Hematopoietic multipotent progenitor cell treated with erythropoietin and hydrocortisone succinate and interleukin-3 and kit ligand, for 4 days (in vitro differentiated cells): Measurements from ENCODE around the gene TMEM178B.
"Not testable (repeated sequence)": the region's sequence is repeated elsewhere in the genome, so short reads cannot be mapped to it uniquely, and the experiment has no call there.

Experiments
- DNase-seq: peaks from one replicate; pipeline ENCODE4 v3.0.0-alpha.2; 2015

Gene TMEM178B

DNA sequence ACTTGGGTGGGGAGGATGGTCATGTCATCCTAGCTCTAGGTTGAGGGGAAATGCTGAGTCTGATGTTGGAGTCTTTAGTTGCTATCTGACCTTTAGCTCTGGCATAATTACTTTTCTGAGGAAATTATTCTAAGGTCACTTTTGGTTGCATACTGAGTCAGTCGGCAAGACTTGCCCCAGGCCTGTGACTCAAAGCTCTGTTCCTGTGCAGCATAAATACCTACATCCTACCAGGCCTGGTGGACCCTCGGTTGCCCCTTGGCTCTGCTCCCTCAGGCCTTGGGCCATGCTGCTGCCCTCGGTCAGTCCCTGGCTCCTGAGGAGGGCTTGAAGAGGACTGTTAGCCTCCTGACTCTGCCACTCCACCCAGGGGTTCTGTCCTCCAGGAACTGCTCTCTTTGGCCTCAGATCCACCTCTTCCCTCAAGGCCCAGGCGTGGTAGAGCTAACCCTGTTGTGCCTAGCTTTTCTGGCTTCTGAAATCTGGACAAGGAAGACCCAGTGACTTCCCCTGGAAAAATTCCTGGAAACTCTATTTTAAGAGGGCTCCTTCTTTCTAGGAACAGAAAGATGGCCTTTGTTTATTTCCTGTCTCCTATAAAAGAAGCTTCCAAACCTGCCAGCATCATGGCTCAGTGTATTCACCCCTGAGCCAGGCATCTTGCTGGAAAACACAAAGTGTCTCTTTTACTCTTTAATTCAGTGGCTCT lies 71.2 kb downstream of the TMEM178B start:
- DNase-seq, result no peak

DNA sequence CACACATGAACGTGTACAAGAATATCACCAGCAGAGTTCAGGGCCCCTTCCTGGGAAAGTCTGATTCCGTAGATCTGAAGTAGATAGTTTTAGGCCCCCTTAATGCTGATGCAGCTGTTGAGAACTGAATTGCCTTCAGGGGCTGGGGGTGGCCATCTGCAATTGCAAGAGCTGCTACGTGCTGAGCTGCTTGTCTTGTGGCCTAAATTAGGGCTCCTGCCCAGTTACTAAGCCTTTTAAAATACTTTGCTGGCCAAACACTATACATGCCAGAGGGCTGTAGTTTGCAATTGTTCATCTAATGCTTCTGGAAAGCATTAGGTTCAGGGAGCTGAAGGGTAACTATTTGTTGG lies 71.7 kb downstream of the TMEM178B start:
- DNase-seq, result no peak

DNA sequence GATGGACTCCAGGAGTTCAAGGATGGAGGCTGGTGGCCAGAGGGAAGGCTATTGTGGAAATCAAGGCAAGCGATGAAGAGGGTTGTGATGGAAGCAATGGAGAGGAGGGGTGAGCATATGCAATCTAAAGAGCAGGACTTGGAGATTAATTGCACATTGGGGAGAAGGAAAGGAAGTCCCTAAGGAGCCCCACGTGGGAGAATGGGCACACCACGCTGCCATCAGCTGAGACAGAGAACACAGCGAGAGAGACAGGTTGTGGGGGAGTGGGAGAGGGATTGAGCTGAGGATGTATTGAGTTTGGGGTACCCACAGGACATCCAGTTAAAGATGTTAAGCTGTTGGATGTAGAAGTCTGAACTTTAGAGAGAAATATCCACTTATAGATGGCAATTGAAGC lies 73.6 kb downstream of the TMEM178B start:
- DNase-seq, result no peak

DNA sequence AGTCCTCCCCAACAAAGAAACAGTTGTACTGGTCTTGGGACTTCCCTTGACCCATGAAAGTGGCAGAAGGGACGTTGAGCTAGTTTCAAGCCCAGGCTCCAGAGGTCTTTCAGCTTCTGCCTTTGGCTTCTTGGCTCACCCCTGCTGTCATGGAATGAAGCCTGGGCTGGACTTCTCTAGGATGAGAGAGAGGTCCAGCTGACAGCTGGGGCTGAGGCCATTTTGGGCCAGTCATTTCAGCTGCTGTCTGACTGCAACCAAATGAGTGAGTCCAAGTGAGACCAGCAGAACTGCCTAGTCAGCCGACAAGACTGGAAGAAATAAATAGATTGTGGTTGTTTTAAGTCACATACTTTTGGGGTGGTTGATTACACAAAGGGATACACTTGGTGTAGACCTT lies 76.6 kb downstream of the TMEM178B start:
- no peak for DNase-seq

DNA sequence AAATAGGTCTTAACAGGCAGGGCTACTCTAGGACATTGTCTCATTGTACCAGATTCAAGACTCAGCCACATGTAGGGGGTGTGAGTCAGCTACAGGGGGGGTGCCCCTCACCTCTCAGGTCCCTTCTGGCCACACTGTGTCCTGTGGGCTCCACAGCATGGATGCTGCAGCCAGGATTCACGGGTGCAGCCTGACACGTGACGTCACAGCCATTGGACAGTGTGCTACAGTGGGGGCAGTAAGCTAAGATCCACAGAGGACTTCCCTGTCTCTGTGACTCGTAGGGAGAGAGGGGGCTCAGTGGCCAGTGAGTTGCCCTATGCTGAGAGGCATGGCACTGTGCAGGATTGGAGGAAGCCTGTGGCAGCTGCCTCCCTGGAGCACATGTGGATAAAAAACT lies 77.9 kb downstream of the TMEM178B start:
- no peak for DNase-seq

DNA sequence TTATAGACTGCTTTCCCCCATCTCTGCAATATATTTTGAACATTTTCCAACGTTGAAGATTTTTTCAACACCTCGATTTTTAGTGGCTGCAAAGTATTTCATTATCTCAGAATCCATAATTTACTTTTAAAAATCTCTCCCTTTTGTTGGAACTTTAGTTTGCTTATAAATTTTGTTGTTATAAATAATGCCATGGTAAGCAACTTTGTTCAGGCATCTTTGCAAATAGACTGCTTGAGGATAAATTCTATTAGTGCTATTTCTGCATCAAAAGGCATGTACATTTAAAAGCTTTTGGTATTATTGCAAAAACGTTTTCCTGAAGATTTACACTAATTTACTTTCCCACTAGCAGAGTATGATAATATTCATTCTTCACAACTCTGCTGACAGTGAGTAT lies 79.4 kb downstream of the TMEM178B start:
- no peak for DNase-seq

DNA sequence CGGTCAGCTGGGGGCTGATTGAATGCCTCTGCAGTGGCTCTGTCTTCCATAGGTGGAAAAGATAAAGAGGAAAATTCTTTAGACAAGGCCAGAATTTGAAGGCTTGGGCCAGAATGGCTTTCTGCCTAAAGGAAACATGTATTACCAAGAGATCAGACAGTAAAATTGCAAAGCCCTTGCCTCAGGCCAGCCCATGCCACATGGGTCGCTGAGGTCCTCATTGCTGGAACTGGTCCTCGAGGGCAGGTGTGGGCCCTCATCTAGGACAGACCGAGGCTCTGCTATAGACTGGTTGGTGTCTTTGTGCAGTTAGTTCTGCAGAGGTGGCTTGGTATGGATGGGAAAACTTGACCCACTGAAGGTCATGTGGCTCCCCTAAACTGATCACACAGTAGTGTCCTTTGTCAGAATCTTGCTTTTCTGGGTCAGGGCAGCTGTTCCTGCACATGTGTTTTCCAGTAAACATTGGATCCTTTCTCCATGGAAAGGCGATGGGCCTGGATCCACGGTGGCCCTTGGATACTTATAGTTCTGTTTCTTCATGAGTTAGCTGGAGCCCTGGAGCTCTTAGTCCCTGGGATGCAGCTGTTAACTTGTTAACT lies 80.4 kb downstream of the TMEM178B start:
- DNase-seq, result no peak

DNA sequence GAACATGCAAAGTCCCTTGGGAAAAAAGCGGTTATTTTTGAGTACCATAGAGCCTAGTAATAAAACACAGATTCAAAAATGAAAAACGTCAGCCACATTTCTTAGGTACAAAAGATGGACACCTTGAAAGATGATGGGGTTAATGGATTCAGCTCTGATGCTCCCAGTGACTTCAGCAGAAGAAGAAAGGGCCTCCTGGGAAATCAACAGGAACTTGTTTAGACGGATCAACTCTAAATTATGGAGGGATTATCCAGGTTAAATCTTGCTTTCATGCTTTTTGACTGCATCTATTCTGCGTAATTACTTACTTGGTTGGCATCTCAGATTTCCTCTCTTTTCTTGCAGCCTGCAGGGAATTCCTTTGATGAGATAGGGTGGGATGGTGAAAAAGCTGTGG lies 82.5 kb downstream of the TMEM178B start:
- no peak for DNase-seq

DNA sequence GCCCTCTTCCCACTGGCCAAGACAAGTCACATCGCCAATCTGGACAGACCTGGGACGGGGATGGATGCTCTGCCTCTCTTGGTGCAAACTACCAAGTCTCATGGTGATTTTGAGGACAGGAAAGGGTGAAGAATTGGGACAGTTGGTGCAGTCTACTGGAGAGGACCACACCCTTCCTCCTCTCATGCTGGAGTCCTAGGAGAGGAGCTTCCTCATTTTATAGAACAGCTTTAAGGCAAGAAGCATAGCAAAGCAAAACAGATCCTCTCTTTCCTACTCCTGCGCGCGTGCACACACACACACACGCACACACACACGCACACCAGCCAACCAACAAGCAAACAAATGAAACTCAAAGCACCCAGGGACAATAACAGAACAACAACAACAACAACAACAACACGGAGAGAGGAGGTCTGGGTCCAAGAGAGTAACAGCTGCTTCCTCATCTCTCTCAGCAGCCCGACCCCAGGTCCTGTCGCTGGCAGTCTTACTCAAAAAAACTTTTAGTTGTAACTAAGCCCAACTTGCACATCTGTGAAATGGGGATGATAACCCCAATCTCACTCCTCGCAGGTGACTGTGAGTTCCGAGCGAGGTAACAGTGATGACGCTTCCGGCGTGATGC lies 83.4 kb downstream of the TMEM178B start:
- peak; percentile 13 for DNase-seq

DNA sequence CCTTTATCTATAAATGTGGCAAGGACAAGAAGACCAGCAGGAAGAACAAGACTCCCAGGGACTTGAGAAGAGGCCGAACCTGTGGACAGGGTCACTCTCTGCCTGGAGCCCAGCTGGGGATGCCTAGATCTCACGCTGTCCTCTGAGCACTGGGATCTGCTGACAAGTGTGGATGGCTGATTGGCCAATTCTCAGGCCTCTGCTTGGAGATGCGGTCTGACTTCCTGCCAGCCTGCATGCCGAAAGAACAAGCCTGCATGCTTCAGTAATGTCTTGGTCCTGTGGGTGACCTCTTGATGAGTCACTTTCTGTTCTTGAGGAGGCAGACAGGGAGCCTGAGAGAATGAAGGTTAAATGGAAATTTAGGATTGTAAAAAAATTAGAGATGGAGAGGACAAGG lies 84.7 kb downstream of the TMEM178B start:
- DNase-seq, result no peak

DNA sequence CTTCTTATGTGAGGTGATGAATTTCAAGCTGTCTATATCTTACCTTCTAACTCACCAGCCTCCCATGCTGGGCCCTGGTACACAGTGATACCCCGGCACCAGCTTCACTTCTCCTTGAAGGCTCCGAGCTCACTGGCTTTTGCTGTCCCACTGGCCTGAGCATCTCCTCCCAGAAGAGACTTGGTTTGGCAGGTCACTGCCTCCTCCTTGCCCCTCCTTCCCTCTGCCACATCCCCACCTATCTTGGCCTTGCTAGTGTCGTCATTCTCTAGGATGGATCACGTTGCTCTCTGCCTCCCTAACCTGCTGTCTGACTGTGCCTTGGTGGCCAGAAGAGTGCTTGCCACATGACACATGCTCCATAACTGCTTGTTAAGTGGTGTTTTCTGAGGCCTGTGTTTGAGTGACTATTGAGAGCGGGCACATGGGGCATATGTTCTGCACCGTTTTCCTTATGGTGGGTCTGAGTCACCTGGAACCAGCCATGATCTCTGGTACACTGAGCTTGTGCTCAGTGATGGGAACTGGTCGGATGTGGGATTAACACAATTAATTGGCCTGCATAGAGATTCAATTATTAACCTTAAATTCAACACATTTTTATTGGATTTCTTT lies 86.5 kb downstream of the TMEM178B start:
- no peak for DNase-seq

DNA sequence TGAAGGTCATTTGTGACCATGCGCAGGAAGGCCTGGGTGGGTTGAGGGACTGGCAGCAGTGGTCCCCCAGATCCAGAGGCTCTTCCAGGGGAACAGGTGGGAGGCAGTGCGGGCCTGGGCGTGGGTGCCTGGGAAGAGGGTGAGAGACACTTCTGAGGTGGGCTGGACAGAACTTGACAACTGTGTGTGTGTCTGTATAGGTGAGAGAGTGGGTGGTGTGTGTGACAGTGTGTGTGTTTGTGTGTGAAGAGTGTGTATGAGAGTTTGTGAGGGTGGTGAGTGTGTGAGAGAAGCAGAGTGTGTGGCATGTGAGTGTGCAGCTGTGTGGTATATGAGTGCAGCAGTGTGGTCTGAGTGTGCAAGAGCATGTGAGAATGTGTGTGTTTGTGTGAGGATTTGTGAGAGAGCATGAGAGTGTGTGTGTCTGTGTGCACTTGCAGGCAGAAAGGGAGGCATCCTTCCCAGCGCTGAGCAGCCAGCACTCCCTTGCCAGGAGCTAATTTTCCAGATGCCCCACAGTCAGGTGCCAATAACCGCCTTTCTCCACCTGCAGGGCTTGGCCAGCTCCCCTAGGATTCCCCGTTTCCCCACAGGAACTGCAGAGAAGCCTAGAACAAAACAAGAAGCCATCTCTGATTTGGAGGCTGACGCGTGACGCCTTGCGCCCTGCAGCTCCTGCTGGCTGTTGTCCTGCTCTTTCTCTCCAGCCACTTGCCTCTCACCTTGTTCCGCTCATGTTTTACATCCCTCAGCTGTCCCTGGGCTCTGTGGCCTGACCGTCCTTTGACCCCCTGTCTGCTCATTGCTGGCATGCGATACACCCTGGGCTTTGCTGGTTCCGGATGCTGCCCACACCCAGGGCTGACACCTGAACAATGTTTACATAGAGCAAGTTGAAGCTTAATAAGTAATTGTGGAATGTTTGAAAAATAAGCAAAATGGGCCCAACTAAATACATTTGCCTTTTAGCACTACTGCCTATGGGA lies 88.0 kb downstream of the TMEM178B start:
- no peak for DNase-seq

DNA sequence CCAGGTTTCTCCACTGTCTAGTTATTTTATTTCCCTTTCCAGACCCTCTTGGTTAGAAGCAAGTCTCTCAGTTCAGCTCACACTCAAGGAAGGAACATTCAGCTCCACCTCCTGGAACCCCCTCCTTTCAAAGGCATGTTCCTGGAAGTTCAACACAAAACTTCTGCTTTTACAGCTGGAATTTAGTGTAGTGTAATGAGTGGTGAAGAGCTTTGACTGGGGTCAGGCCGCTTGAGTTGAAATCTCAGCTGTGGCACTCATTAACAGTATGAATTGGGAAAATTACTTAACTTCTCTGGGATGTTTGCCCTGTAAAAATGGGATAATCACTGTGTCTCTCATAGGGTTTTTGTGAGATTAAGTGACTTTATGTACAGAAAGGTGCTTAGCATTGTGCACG lies 91.7 kb downstream of the TMEM178B start:
- no peak for DNase-seq

DNA sequence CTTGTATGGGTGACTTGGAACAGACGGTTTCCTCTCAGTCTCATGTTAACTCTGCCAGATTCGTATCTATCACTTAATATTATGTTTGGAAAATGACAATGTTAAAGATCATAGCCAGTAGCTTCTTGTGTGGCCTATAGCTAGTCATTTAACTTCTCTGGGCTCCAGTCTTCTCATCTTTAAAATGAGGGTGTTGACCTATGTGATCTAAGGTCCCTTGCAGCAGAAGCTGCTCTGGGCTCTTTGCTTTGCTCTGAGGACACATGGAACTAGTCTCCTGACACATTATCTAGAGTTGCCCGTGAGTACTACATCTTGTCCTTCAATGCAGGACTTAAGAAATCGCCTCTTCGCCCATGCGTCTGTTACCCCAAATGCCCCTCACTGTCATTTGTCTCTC lies 93.1 kb downstream of the TMEM178B start:
- no peak for DNase-seq

DNA sequence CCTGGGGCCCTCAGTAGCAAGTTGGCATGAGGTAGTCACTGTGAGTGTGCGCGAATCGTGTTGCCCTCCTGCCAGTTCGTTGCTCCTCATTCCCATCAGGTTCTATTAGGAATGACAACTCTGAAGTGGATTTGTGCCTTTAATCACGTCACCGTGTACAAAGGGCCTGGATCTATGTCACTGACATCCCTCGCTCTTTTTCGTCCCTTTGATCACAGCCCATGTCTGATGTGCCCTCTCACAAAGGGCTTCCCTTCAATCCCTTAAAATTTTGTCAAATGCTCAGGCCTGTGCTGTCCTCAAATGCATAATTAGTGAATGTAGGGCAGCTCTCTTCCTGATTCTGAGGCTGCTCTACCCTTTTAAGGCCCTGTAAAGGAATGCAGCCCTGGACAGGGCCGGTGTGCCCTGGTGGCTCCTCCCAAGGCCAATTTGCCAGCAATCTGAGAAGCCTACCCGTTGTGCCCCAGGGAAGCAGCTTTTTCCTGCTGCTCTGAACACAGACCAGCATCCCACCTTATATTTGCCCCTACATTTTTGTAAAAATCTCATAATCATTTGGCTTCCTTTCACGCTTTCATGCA lies 93.6 kb downstream of the TMEM178B start:
- DNase-seq, result no peak

DNA sequence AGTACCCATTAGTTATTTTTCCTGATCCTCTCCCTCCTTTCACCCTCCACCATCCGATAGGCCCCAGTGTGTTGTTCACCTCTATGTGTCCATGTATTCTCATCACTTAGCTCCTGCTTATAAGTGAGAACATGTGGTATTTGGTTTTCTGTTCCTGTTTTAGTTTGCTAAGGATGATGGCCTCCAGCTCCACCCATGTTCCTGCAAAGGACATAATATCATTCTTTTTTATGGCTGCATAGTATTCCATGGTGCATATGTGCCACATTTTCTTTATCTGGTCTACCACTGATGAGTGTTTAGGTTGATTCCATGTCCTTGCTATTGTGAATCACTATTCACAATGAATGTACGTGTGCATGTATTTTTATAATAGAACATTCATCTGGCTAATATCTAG lies 95.3 kb downstream of the TMEM178B start:
- DNase-seq, result not testable (repeated sequence)

DNA sequence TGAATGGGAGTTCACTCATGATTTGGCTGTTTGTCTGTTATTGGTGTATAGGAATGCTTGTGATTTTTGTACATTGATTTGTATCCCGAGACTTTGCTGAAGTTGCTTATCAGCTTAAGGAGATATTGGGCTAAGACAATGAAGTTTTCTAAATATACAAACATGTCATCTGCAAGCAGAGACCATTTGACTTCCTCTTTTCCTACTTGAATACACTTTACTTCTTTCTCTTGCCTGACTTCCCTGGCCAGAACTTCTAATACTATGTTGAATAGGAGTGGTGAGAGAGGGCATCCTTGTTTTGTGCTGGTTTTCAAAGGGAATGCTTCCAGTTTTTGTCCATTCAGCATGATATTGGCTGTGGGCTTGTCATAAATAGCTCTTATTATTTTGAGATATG lies 101.9 kb downstream of the TMEM178B start:
- DNase-seq, result not testable (repeated sequence)

DNA sequence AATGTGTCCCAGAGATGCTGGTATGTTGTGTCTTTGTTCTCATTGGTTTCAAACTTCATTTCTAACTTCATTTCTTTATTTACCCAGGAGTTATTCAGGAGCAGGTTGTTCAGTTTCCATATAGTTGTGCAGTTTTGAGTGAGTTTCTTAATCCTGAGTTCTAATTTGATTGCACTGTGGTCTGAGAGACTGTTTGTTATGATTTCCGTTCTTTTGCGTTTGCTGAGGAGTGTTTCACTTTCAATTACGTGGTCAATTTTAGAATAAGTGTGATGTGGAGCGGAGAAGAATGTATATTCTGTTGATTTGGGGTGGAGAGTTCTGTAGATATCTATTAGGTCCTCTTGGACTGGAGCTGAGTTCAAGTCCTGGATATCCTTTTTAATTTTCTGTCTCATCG lies 103.3 kb downstream of the TMEM178B start:
- DNase-seq, result not testable (repeated sequence)

DNA sequence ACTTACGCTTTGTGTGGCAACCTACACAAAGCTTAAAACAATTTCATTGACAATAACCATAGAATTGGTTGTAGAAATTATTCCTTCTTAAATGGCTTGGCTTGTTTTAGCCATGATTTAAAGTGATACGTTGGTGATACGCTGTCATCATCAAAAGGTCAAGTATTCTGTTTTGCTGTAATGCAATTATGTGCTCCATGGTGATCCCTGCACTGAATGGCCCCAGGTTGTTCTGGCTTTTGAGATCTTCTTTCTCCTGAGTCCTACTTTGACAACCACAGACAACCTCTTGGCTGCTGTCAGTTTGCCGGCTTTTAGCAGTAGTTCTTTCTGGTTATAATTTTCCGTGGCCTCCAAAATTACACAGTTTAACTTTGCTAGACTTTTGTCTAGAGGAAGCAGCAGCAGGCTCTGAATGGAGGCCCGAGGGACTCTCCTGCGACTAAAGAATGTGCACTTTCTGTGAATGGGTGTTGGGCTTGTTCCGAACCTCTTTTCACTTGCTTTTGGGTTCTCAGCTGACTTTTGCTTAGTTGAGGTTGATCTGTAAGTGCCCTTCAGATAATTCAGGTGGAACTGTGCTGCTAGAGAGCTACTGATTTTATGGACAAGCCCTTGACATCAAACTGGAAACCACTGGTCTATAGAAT lies 104.7 kb downstream of the TMEM178B start:
- DNase-seq, result no peak

DNA sequence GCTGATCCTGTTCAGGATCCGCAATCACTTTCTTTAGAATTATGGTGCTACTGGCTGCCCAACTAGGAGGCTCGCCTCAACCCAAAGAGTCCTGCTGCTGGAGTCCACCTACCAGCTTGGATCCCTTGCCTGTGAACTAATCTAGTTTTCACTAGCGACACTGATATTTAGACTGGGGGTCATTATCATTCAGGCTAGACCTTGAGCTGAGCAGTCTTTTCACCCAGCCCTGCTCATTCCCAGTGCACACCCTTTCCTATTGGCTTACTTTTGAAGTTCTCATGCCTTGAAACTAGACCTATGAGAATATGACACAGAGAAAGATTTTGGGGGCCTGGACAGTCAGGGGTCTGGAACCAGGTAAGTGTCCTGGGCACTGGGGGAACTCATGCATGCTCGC lies 107.9 kb downstream of the TMEM178B start:
- DNase-seq, result no peak

DNA sequence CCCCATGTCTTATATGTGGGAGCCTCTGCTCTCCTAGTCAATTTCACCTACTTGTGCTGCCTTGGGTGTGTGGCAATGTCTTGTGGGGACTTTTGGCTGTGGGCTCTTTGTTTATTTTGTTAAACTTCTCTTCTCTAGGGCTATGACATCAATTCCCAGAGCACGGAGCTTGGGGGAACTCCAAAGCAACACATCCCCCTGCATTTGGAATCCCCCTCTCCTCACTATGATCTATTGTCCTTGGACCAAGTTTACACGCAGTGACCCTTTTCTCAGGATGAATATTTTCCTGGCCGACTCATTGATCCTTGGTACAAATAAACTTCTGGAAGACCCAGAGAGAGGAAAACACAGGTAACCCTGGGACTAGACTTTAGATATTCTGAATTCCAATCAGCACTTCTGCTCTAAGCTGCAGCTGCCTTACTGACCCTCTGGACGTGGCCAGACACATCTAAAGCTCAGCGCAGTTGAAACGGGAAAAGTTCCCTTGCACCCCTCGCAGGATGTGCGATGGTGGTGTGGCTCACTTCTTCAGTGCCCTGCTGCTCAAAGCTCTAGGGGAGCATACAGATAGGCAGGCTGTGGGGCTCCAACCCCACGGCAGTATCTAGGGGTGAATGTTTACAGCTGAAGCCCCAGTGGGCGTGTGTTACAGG lies 110.8 kb downstream of the TMEM178B start:
- no peak for DNase-seq
